Prostate gland (tissue), 2 donors: ENCODE results near the gene TP63. TPM values are rescaled to one million over a fixed set of nuclear protein-coding genes. Genes with fewer than 3 reads are reported as not detected.
A peak's percentile ranks its signal among the peaks of the same experiment; 100 is the strongest.

Source experiments
- DNase-seq: peaks from one replicate; pipeline ENCODE4 v3.0.0-alpha.2; 2019; ENCODE audit warnings: low spot score
- H3K27ac ChIP-seq, 2 donors: fragments of 200-600 bp; sonication (generic); 2 replicates each; pipeline ENCODE4 v1.5.1; 2017 to 2019
- H3K27me3 ChIP-seq: fragments of 200-600 bp; sonication (generic); replicated peaks from 2 replicates; pipeline ENCODE4 v1.5.1; 2019; ENCODE audit not compliant: insufficient read depth
- H3K36me3 ChIP-seq, 2 donors: fragments of 200-600 bp; sonication (generic); 1 replicate in 1 of 2; 2 replicates in 1 of 2; pipeline versions ENCODE4 v1.5.1 to v1.8.1; 2017 to 2019
- H3K4me1 ChIP-seq: fragments of 200-600 bp; sonication (generic); replicated peaks from 2 replicates; pipeline ENCODE4 v1.5.1; 2019
- H3K4me3 ChIP-seq, 2 donors: fragments of 200-600 bp; sonication (generic); 2 replicates each; pipeline ENCODE4 v1.5.1; 2017 to 2019
- H3K9me3 ChIP-seq: fragments of 200-600 bp; sonication (generic); 2 replicates; pipeline ENCODE4 v1.5.1; 2017
- POLR2A ChIP-seq: fragments of 450-650 bp; IDR thresholded peaks from one replicate; pipeline ENCODE4 v1.6.1; 2016; ENCODE audit warnings: antibody characterized with exemption, mild to moderate bottlenecking
- POLR2AphosphoS5 ChIP-seq: sonication (generic); formaldehyde crosslinking; IDR thresholded peaks from one replicate; pipeline ENCODE4 v1.6.1; 2017; ENCODE audit warnings: antibody characterized with exemption
- WGBS: methylation state at CpG from one replicate; pipeline ENCODE4 v1.1.5; 2018; 5-methylcytosine and 5-hydroxymethylcytosine counted together
- intact Hi-C: fragments of 100-400 bp; cut with DNase I; formaldehyde crosslinking; loops from one replicate; pipeline ENCODE4 v1.14.2; 2022
- microRNA counts, 2 donors: library from miRNA; unstranded; fragments of <30 nt; microRNA quantifications; one replicate each; lab custom pipeline; 2016 to 2017
- microRNA-seq: library from miRNA; unstranded; fragments of <30 nt; microRNA quantifications from one replicate; pipeline ENCODE4, GENCODE V29; 2016
- small RNA-seq, 2 donors: library from RNA; depleted of rRNA; stranded (forward); fragments of <200 nt; gene quantifications; one replicate each; pipeline ENCODE3, GENCODE V24; 2016
- total RNA-seq, 2 donors: library from RNA; depleted of rRNA; stranded (reverse); fragments of >200 nt; gene quantifications; one replicate each; pipeline ENCODE4 v1.1.0, GENCODE V29; 2016
- TF ChIP-seq, protein P1 (sequence below), 4 experiments: fragments of 200-600 bp in 2 of 4; fragments of 450-650 bp in 2 of 4; sonication (generic) in 2 of 4; IDR thresholded peaks; 1 replicate in 3 of 4; 2 replicates in 1 of 4; pipeline ENCODE4 v1.5.1; 2016 to 2019; ENCODE audit warnings: antibody characterized with exemption in 4 of 4, mild to moderate bottlenecking in 2 of 4, moderate library complexity in 2 of 4

The TP63 gene
- total RNA-seq, 2 donors from 2014 or later, result 39.9 to 67.5 TPM

DNA sequence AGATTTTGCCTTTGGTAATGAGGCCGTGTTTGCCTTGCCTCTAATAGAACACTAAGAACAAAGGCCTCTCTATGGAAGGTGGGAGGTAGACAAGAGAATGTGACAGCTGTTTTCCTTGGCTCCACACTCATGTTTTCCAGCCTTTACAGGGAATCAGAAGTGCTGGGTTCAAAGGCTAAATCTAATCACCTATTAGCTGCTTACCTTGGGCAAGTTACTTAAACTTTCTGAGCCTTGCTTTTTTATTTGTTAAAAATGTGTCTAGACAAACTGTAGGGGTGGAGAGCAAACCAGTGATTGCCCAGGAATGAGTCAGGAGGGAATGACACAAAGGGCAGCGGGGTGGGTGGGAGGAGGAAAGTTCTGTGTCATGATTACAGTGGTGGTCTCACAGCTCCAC lies 310.5 kb downstream of the TP63 start:
- H3K27ac ChIP-seq, result no peak overlapping the region
- WGBS, result 63% methylated on average over 2 of the region's 2 CpGs
- no peak overlapping the region for H3K4me3 ChIP-seq
- no peaks in the 10 kb centered on the region for H3K36me3 ChIP-seq
- intact Hi-C loops, result no loop called here
- no peak for DNase-seq
- no peak for TF ChIP-seq POLR2AphosphoS5
- TF ChIP-seq, protein P1, sequence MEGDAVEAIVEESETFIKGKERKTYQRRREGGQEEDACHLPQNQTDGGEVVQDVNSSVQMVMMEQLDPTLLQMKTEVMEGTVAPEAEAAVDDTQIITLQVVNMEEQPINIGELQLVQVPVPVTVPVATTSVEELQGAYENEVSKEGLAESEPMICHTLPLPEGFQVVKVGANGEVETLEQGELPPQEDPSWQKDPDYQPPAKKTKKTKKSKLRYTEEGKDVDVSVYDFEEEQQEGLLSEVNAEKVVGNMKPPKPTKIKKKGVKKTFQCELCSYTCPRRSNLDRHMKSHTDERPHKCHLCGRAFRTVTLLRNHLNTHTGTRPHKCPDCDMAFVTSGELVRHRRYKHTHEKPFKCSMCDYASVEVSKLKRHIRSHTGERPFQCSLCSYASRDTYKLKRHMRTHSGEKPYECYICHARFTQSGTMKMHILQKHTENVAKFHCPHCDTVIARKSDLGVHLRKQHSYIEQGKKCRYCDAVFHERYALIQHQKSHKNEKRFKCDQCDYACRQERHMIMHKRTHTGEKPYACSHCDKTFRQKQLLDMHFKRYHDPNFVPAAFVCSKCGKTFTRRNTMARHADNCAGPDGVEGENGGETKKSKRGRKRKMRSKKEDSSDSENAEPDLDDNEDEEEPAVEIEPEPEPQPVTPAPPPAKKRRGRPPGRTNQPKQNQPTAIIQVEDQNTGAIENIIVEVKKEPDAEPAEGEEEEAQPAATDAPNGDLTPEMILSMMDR (IDR thresholded peaks at IDR 0.05), result no peak
- TF ChIP-seq POLR2A, result no peak
- H3K4me1 ChIP-seq, result no peaks in the 10 kb centered on the region
- no peaks in the 10 kb centered on the region for H3K9me3 ChIP-seq
- H3K27me3 ChIP-seq, result no peaks in the 10 kb centered on the region

DNA sequence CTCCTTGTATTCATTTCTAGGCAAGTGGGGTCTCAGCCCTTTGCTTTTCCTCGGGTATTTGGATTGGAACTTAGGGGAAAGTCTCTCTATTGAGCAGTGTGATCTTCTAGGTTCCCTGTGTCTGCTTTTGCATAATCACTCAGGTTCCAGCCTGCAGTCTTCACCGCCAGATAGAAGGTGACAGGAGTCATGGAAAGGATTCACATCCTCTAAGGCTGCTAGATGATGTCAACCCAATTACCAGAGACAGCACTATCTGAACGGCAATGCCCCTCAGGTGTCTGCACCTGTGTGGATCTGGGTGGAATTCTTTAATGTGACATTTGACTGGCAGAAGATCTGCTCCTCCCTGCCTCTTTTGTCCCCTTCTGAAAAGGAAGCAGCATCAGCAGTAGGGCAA lies 311.8 kb downstream of the TP63 start:
- intact Hi-C loops, result no loop called here
- no peaks in the 10 kb centered on the region for H3K9me3 ChIP-seq
- no peaks in the 10 kb centered on the region for H3K36me3 ChIP-seq
- no peaks in the 10 kb centered on the region for H3K27me3 ChIP-seq
- H3K27ac ChIP-seq, result no peak overlapping the region
- WGBS, result 93% methylated on average over 3 of the region's 3 CpGs
- TF ChIP-seq POLR2AphosphoS5, result no peak
- TF ChIP-seq, protein P1 (IDR thresholded peaks at IDR 0.05), result no peak
- TF ChIP-seq POLR2A, result no peak
- no peak for DNase-seq
- no peak overlapping the region for H3K4me3 ChIP-seq
- H3K4me1 ChIP-seq, result no peaks in the 10 kb centered on the region

DNA sequence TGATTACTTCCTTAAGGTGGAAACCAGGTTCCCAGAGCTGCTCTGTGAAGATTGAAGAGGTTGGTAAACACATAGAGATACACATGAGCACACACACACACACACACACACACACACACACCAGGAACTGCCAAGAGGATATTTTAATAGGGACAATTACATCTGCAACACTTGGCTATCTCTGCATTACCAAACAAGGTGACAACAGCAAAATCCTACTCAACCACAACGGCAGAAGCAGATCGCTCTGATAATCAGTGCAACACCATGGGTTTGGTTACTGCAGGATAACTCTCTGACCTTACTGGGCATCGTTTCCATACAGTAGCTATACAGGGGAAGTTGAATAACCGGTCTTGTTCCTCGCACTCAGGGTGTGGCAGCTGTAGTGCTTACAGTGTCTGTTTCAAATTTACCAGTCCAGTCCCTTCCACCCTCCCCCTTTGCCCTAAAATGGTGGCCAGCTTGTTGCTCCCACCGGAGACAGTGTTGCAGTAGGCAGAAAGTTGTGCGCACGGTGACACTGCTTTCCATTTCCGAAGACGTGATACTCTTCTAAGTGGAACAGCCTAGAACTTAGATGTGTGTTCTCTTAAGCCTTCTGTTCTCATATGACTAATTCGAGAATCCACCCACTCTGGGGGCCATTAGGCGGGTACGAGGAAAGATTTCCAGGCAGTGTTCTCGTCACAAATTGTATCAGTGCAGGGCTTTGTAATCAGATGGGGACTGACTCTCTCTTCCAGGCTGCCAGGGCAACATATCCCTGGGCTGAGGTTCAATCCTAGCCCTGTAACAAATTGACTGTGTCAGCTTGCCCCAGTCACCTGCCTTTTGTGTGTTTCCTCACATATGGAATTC lies 313.3 kb downstream of the TP63 start:
- WGBS, result 64% methylated on average over 14 of the region's 14 CpGs
- Histone ChIP-seq H3K4me1 (no peaks in the 10 kb centered on the region), H3K4me3 (no peak overlapping the region), H3K9me3 (no peaks in the 10 kb centered on the region), H3K27me3 (no peaks in the 10 kb centered on the region), H3K36me3 (no peaks in the 10 kb centered on the region), H3K27ac (peak overlapping the region in 1 of 2 donors; percentile 27)
- TF ChIP-seq POLR2AphosphoS5 (peak; percentile 51), POLR2A (no peak)
- intact Hi-C loops, result loop anchor here (5.0 kb wide), 1 partner anchor 672 kb away; no protein-coding TSS in a partner anchor
- DNase-seq, result peak; percentile 71

DNA sequence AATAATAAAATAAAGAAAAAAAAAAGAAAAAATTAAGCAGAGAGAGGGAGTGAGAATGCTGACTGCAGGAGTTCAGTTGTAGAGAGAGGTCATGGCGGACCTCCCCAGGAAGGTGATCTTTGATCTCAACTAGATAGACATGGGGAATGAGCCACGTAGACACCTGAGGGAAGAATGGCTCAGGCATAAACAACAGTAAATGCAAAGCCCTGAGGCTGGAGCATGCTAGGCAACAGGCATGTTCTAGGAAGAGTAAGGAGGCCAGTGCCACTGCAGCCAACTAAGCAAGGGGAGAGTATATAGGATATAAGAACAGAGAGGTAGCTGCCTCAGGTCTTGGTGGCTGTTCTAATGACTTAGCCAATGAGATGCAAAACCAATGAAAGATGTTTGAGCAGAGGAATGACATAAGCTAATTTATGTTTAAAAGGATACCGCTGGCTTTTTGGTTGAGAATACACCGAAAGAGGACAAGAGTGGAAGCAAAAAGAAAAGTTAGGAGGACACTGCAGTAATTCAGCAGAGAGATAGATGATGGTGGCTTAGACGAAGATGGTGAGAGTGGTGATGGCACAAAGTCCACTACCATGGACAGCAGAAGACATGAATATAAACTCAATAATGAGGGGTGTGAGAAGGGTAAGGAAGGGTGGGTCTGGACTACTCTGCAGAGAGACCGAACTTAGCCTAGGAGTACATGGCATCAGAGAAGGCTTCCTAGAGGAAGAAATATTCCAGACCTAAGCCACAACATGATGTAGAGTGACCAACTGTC lies 314.9 kb downstream of the TP63 start:
- no peaks in the 10 kb centered on the region for H3K27me3 ChIP-seq
- H3K36me3 ChIP-seq, result no peaks in the 10 kb centered on the region
- TF ChIP-seq POLR2A (no peak), POLR2AphosphoS5 (no peak)
- TF ChIP-seq, protein P1 (IDR thresholded peaks at IDR 0.05), result no peak
- H3K4me1 ChIP-seq, result no peaks in the 10 kb centered on the region
- intact Hi-C loops, result loop anchor here (5.0 kb wide), 1 partner anchor 674 kb away; no protein-coding TSS in a partner anchor
- H3K4me3 ChIP-seq, result no peak overlapping the region
- DNase-seq, result no peak
- no peak overlapping the region for H3K27ac ChIP-seq
- WGBS, result 95% methylated on average over 6 of the region's 6 CpGs
- H3K9me3 ChIP-seq, result no peaks in the 10 kb centered on the region

MicroRNAs within 50 kb of the gene (microRNA counts, 767-probe panel; counts per million panel counts)
- microRNA hsa-miR-944 (lab: Ali Mortazavi, UCI), result 0 to 431 counts per million in 2 donors

Small RNA genes within 50 kb of the gene (microRNA-seq; reads per million reads assigned to microRNA genes)
- gene MIR944, result 1.7 reads per million, percentile 23 among the genes with 10 or more reads in this experiment

Small RNA genes within 50 kb of the gene (small RNA-seq; reads per million reads assigned to genes)
- gene AC078809.1 (0 reads per million in 2 donors), gene MIR944 (10.8 to 11.6 reads per million in 2 donors)
